ENCODE results near the gene IL17D.

Gene IL17D

DNA sequence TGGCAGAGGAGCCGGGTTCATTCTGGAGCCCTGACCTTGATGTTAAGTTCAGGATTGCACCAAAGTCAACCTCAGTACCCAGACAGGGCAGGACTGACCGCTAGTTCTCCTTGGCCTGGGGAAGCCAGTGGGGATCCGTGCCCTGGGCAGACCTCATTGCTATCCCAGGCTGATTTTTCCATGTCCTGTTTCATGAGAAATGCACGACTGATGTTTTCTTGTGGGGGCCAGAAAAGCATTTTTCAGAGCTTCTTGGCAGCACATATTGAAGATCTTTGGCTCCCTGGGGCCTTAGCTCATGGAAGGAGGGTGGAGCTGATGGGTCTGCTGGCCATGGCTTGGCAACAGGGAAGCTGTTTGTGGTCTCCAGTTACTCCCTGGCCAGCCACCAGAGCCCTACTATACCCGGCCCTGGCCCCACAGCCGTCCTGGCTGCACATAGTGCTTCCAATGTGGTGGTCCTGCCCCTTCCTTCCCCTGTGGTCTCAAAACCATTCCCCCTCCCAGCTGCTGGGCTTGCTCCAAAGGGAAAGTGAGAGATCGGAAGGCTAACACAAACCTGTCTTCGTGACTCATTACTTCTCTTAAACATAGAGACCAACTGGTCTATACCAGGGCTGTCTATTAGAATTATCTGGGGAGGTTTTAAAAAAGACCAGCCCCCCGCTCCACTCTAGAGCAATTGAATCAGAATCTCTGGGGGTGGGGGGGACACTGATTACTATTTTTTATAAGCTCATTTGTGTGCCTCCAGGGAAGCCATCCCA is 11.2 kb downstream of the IL17D start:
- Histone ChIP-seq H3K4me3 (ENCODE audit: low read depth, low read length, poor library complexity, severe bottlenecking) (no peak overlapping the region), H3K9me3 (ENCODE audit: low read length) (no peaks in the 10 kb centered on the region), H2AFZ (ENCODE audit: low read length) (no peak overlapping the region), H3K4me2 (ENCODE audit: low read length) (no peak overlapping the region), H3F3A (ENCODE audit: insufficient read depth, low read length) (no peaks in the 10 kb centered on the region), H4K20me1 (ENCODE audit: insufficient read depth, low read length) (no peaks in the 10 kb centered on the region), H3K79me2 (ENCODE audit: insufficient read depth, low read length) (no peaks in the 10 kb centered on the region), H3K9me2 (ENCODE audit: low read depth, low read length) (no peaks in the 10 kb centered on the region), H3K27me3 (ENCODE audit: insufficient read depth, low read length) (0 out of 2 replicates have a peak, but pooled peaks cover 5% of the 10 kb centered on the region), H3K9ac (ENCODE audit: low read length) (no peak overlapping the region), H3K36me3 (ENCODE audit: insufficient read depth, low read length) (no peaks in the 10 kb centered on the region), H3K4me1 (ENCODE audit: insufficient read depth, low read length, severe bottlenecking) (peaks cover 6% of the 10 kb centered on the region), H3K27ac (ENCODE audit: low read depth, low read length, poor library complexity, severe bottlenecking) (no peak overlapping the region)
- TF ChIP-seq, protein P1, sequence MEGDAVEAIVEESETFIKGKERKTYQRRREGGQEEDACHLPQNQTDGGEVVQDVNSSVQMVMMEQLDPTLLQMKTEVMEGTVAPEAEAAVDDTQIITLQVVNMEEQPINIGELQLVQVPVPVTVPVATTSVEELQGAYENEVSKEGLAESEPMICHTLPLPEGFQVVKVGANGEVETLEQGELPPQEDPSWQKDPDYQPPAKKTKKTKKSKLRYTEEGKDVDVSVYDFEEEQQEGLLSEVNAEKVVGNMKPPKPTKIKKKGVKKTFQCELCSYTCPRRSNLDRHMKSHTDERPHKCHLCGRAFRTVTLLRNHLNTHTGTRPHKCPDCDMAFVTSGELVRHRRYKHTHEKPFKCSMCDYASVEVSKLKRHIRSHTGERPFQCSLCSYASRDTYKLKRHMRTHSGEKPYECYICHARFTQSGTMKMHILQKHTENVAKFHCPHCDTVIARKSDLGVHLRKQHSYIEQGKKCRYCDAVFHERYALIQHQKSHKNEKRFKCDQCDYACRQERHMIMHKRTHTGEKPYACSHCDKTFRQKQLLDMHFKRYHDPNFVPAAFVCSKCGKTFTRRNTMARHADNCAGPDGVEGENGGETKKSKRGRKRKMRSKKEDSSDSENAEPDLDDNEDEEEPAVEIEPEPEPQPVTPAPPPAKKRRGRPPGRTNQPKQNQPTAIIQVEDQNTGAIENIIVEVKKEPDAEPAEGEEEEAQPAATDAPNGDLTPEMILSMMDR (IDR thresholded peaks at IDR 0.05; ENCODE audit: low read length) = no peak
- TF ChIP-seq EZH2 (IDR thresholded peaks at IDR 0.05; ENCODE audit: borderline replicate concordance, low read length) = no peak

- H3K4me3 ChIP-seq (ENCODE audit: low read depth, low read length, poor library complexity, severe bottlenecking) = no peak overlapping the region
- 0 out of 2 replicates have a peak, but pooled peaks cover 5% of the 10 kb centered on the region for H3K27me3 ChIP-seq (ENCODE audit: insufficient read depth, low read length)
- no peaks in the 10 kb centered on the region for H3K36me3 ChIP-seq (ENCODE audit: insufficient read depth, low read length)
- H4K20me1 ChIP-seq (ENCODE audit: insufficient read depth, low read length) = no peaks in the 10 kb centered on the region
- no peak overlapping the region for H3K27ac ChIP-seq (ENCODE audit: low read depth, low read length, poor library complexity, severe bottlenecking)
- no peaks in the 10 kb centered on the region for H3K9me2 ChIP-seq (ENCODE audit: low read depth, low read length)
- TF ChIP-seq, protein P1 (IDR thresholded peaks at IDR 0.05; ENCODE audit: low read length) = no peak
- TF ChIP-seq EZH2 (IDR thresholded peaks at IDR 0.05; ENCODE audit: borderline replicate concordance, low read length) = no peak
- H3K9ac ChIP-seq (ENCODE audit: low read length) = no peak overlapping the region
- peaks cover 6% of the 10 kb centered on the region for H3K4me1 ChIP-seq (ENCODE audit: insufficient read depth, low read length, severe bottlenecking)
- no peak overlapping the region for H3K4me2 ChIP-seq (ENCODE audit: low read length)
- no peaks in the 10 kb centered on the region for H3K9me3 ChIP-seq (ENCODE audit: low read length)
- H2AFZ ChIP-seq (ENCODE audit: low read length) = no peak overlapping the region
- no peaks in the 10 kb centered on the region for H3K79me2 ChIP-seq (ENCODE audit: insufficient read depth, low read length)
- no peaks in the 10 kb centered on the region for H3F3A ChIP-seq (ENCODE audit: insufficient read depth, low read length)
Measured at GRCh38 chr13:20715330-20715712, 11.8 kb downstream of the IL17D start.

DNA sequence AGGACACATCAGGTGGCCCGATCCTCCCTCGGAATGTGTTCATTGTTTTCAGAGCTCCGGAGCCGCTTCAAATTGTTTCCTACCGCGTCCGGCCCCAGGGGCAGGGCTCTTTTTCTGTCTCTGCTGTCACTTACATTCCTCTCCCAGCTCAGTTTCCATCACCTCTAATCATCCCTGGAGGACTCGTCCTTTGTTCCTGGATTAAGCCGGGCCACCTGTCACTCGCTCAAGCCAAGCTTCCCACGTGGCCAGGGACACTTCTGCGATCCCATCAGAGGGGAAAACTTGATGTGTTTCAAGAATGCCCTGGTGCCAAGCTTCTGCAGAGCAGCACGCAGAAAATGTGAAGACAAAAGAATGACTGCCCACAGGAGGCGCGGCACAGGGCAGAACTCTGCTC is 13.5 kb downstream of the IL17D start:
- H3K27me3 ChIP-seq (ENCODE audit: insufficient read depth, low read length) = 0 out of 2 replicates have a peak, but pooled peaks cover 5% of the 10 kb centered on the region
- peaks cover 6% of the 10 kb centered on the region for H3K4me1 ChIP-seq (ENCODE audit: insufficient read depth, low read length, severe bottlenecking)
- no peak overlapping the region for H3K4me3 ChIP-seq (ENCODE audit: low read depth, low read length, poor library complexity, severe bottlenecking)
- no peak overlapping the region for H3K4me2 ChIP-seq (ENCODE audit: low read length)
- no peaks in the 10 kb centered on the region for H3K9me3 ChIP-seq (ENCODE audit: low read length)
- H4K20me1 ChIP-seq (ENCODE audit: insufficient read depth, low read length) = no peaks in the 10 kb centered on the region
- no peak overlapping the region for H3K27ac ChIP-seq (ENCODE audit: low read depth, low read length, poor library complexity, severe bottlenecking)
- no peaks in the 10 kb centered on the region for H3K36me3 ChIP-seq (ENCODE audit: insufficient read depth, low read length)
- no peaks in the 10 kb centered on the region for H3K79me2 ChIP-seq (ENCODE audit: insufficient read depth, low read length)
- no peak overlapping the region for H2AFZ ChIP-seq (ENCODE audit: low read length)
- H3K9ac ChIP-seq (ENCODE audit: low read length) = no peak overlapping the region
- no peaks in the 10 kb centered on the region for H3K9me2 ChIP-seq (ENCODE audit: low read depth, low read length)
- no peaks in the 10 kb centered on the region for H3F3A ChIP-seq (ENCODE audit: insufficient read depth, low read length)
- TF ChIP-seq, protein P1 (IDR thresholded peaks at IDR 0.05; ENCODE audit: low read length) = no peak
